DND-41 (cell line): Measurements from ENCODE around the gene MARCHF10.

ENCODE experiments used
- EZH2 ChIP-seq: IDR thresholded peaks from 3 replicates; pipeline ENCODE4 v1.6.1; 2012; ENCODE audit warnings: borderline replicate concordance, low read depth, mild to moderate bottlenecking, moderate library complexity, low read length, inconsistent platforms; ENCODE audit not compliant: severe bottlenecking
- TF ChIP-seq, protein P1 (sequence below): IDR thresholded peaks from 2 replicates; pipeline ENCODE4 v1.5.1; 2012; ENCODE audit warnings: borderline replicate concordance, low read length, moderate library complexity, mild to moderate bottlenecking; ENCODE audit not compliant: poor library complexity, severe bottlenecking; ENCODE audit errors: extremely low read depth

DNA sequence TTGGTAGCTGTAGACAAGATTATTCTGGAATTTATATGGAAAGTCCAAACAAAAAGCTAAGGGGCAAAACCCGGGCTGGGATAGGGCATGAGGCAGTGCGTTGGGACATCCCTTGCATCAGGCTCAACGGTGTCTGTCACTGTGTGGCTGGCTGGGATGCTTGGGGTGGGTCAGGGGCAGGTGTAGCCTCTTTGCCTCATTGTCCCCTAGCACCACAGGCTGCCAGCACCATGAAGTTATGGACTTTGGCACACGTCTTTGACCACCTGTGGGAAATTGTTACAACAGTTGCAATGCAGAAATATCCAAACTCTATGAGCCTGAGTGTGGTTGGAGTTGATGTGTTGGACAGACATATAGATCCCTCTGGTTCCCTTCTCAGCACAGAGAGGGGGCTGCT, 32.8 kb upstream of the MARCHF10 start:
- no peak for TF ChIP-seq EZH2
- TF ChIP-seq, protein P1, sequence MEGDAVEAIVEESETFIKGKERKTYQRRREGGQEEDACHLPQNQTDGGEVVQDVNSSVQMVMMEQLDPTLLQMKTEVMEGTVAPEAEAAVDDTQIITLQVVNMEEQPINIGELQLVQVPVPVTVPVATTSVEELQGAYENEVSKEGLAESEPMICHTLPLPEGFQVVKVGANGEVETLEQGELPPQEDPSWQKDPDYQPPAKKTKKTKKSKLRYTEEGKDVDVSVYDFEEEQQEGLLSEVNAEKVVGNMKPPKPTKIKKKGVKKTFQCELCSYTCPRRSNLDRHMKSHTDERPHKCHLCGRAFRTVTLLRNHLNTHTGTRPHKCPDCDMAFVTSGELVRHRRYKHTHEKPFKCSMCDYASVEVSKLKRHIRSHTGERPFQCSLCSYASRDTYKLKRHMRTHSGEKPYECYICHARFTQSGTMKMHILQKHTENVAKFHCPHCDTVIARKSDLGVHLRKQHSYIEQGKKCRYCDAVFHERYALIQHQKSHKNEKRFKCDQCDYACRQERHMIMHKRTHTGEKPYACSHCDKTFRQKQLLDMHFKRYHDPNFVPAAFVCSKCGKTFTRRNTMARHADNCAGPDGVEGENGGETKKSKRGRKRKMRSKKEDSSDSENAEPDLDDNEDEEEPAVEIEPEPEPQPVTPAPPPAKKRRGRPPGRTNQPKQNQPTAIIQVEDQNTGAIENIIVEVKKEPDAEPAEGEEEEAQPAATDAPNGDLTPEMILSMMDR = no peak
